Tibial artery (tissue), 4 donors: Measurements from ENCODE around the gene PLEKHG1.

ENCODE experiments used
- DNase-seq, 2 donors: peaks; one replicate each; pipeline ENCODE4 v3.0.0-alpha.2; 2019
- H3K27ac ChIP-seq, 2 donors: fragments of 200-600 bp; sonication (generic) in 1 of 2; 1 replicate in 1 of 2; 2 replicates in 1 of 2; pipeline ENCODE4 v1.5.1; 2018 to 2019; ENCODE audit warnings: mild to moderate bottlenecking in 1 of 2
- H3K27me3 ChIP-seq, 2 donors: fragments of 200-600 bp; sonication (generic) in 1 of 2; one replicate each; pipeline versions ENCODE4 v1.5.1 to v1.6.0; 2016 to 2019
- H3K36me3 ChIP-seq, 3 donors: fragments of 200-600 bp; sonication (generic) in 2 of 3; one replicate each; pipeline ENCODE4 v1.5.1; 2016 to 2019; ENCODE audit warnings: mild to moderate bottlenecking in 2 of 3
- H3K4me1 ChIP-seq, 4 donors: fragments of 200-600 bp; sonication (generic) in 2 of 4; 1 replicate in 3 of 4; 2 replicates in 1 of 4; pipeline ENCODE4 v1.5.1; 2016 to 2019
- H3K4me3 ChIP-seq, 2 donors: fragments of 200-600 bp; sonication (generic) in 1 of 2; 1 replicate in 1 of 2; 2 replicates in 1 of 2; pipeline ENCODE4 v1.5.1; 2018 to 2019; ENCODE audit warnings: mild to moderate bottlenecking in 2 of 2
- H3K9me3 ChIP-seq, 3 donors: fragments of 200-600 bp; sonication (generic) in 1 of 3; one replicate each; pipeline ENCODE4 v1.5.1; 2016 to 2019
- intact Hi-C: fragments of 100-400 bp; cut with DNase I; formaldehyde crosslinking; loops from one replicate; pipeline ENCODE4 v1.15.0; 2023; ENCODE audit warnings: low total_unique reads
- TF ChIP-seq, protein P1 (sequence below), 2 experiments: fragments of 200-600 bp in 1 of 2; fragments of 450-650 bp in 1 of 2; IDR thresholded peaks; one replicate each; pipeline ENCODE4 v1.5.1; 2017 to 2019; ENCODE audit warnings: antibody characterized with exemption in 2 of 2, mild to moderate bottlenecking in 1 of 2, moderate library complexity in 1 of 2

Gene PLEKHG1

DNA sequence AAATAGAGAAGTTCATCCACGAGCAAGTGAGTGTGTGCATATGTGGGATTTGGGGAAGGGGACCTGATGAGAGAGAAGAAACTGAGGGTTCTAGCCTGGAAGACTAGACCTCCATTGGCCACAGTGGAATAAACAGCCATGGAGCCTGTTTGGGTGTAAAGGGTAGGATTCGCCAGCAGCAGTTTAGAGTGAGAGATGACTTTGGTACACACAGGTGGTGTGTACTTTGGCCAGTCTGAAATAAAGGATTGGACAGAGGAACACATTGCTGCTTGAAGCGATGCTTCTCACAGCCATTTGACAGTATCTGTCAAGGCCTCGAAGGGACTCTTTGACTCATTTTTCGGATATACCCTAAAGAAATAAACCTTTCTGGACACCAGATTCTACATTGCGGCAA, 29.2 kb downstream of the PLEKHG1 start:
- peaks cover 0 to 3% of the 10 kb centered on the region in 2 donors for H3K27me3 ChIP-seq
- no peak overlapping the region for H3K27ac ChIP-seq
- TF ChIP-seq, protein P1, sequence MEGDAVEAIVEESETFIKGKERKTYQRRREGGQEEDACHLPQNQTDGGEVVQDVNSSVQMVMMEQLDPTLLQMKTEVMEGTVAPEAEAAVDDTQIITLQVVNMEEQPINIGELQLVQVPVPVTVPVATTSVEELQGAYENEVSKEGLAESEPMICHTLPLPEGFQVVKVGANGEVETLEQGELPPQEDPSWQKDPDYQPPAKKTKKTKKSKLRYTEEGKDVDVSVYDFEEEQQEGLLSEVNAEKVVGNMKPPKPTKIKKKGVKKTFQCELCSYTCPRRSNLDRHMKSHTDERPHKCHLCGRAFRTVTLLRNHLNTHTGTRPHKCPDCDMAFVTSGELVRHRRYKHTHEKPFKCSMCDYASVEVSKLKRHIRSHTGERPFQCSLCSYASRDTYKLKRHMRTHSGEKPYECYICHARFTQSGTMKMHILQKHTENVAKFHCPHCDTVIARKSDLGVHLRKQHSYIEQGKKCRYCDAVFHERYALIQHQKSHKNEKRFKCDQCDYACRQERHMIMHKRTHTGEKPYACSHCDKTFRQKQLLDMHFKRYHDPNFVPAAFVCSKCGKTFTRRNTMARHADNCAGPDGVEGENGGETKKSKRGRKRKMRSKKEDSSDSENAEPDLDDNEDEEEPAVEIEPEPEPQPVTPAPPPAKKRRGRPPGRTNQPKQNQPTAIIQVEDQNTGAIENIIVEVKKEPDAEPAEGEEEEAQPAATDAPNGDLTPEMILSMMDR (IDR thresholded peaks at IDR 0.05): no peak
- DNase-seq: no peak
- H3K4me3 ChIP-seq: no peak overlapping the region
- intact Hi-C loops: no loop called here
- H3K9me3 ChIP-seq: no peaks in the 10 kb centered on the region
- no peaks in the 10 kb centered on the region for H3K36me3 ChIP-seq
- H3K4me1 ChIP-seq: no peaks in the 10 kb centered on the region

GRCh38 chr6:150631283-150631983, 31.7 kb downstream of the PLEKHG1 start:
- DNase-seq: no peak
- Histone ChIP-seq H3K9me3 (no peaks in the 10 kb centered on the region), H3K36me3 (no peaks in the 10 kb centered on the region), H3K4me3 (no peak overlapping the region), H3K27ac (no peak overlapping the region), H3K4me1 (no peaks in the 10 kb centered on the region), H3K27me3 (no peaks in the 10 kb centered on the region)
- intact Hi-C loops: no loop called here
- TF ChIP-seq, protein P1 (IDR thresholded peaks at IDR 0.05): no peak

- no peaks in the 10 kb centered on the region for H3K36me3 ChIP-seq
- DNase-seq: no peak
- H3K4me3 ChIP-seq: no peak overlapping the region
- no peaks in the 10 kb centered on the region for H3K27me3 ChIP-seq
- H3K9me3 ChIP-seq: no peaks in the 10 kb centered on the region
- no peaks in the 10 kb centered on the region for H3K4me1 ChIP-seq
- intact Hi-C loops: no loop called here
- no peak overlapping the region for H3K27ac ChIP-seq
- TF ChIP-seq, protein P1 (IDR thresholded peaks at IDR 0.05): no peak
Observed at GRCh38 chr6:150631984-150632642, 32.4 kb downstream of the PLEKHG1 start.

DNA sequence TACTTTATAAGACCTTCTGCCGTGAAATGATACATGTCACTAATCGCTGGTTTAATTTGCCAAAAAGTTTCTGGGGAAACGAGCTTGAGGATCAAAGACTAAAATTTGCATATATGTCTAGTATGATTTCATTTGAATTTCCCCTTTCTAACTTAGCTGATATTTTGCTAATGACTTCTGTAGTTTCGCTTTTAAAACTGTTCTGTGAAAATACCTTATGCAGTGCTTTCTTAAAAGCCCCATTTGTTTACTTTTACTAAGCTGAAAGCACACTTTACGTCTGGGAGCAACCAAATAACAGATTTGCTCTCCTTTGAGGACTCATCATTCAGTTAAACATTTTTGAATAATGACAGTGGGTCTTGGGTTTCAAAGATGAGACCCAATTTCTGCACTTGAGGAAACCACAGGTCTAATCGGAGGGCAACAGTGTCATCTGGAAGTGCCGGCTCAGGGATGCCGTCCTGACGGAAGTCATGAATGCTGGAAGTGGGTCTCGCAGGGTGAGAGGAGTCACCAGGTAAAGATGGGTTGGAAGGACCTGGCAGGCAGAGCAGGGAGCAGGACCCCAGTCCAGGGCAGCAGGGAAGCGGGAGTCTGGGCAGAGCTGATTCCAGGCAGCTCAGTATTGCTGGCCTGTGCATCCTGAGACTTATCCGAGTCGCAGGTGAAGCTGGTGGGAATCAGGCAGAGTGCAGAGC, 33.2 kb downstream of the PLEKHG1 start:
- no peak overlapping the region for H3K4me3 ChIP-seq
- H3K27ac ChIP-seq: no peak overlapping the region
- no peaks in the 10 kb centered on the region for H3K36me3 ChIP-seq
- TF ChIP-seq, protein P1 (IDR thresholded peaks at IDR 0.05): no peak
- DNase-seq: no peak
- intact Hi-C loops: no loop called here
- H3K9me3 ChIP-seq: no peaks in the 10 kb centered on the region
- no peaks in the 10 kb centered on the region for H3K27me3 ChIP-seq
- no peaks in the 10 kb centered on the region for H3K4me1 ChIP-seq

- intact Hi-C loops: no loop called here
- no peak overlapping the region for H3K27ac ChIP-seq
- TF ChIP-seq, protein P1 (IDR thresholded peaks at IDR 0.05): no peak
- H3K9me3 ChIP-seq: no peaks in the 10 kb centered on the region
- H3K27me3 ChIP-seq: no peaks in the 10 kb centered on the region
- H3K4me3 ChIP-seq: no peak overlapping the region
- no peaks in the 10 kb centered on the region for H3K4me1 ChIP-seq
- DNase-seq: no peak
- H3K36me3 ChIP-seq: no peaks in the 10 kb centered on the region
Observed at GRCh38 chr6:150633486-150633834, 33.8 kb downstream of the PLEKHG1 start.
